Measurements from ENCODE around the gene PEA15.

Gene PEA15

DNA sequence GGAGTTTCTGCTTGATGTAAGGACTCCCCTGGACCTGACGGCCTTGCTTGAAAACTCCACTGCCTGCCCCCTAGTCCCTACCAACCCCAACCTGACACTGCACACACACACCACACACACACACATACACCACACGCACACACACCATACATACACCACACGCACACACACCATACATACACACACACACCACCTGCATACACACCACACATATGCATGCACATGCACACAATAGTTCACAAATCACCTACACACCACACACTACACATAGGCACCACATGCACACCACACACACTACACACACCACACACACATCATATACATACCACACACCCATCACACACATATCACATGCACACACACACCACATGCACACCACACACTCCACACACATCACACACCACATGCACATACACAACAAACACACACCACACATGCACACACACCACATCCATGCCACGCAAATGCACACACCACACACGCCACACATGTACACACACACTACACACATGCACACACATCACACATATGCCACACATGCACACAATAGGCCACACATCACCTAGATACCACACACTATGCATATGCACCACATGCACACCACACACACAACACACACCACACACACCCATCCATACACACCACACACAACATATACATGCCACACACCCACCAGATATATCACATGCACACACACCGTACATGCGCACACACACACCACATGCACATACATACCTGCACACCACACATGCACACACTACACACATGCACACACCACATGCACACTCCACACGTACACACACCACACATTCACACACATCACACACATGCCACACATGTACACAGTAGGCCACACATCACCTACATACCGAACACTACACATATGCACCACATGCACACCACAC, 11.1 kb upstream of the PEA15 start:
- no peak overlapping the region for H2AFZ ChIP-seq (ENCODE audit: low read length)
- H3K4me1 ChIP-seq (ENCODE audit: insufficient read depth, low read length, severe bottlenecking) = peaks cover 6% of the 10 kb centered on the region
- no peaks in the 10 kb centered on the region for H3K9me2 ChIP-seq (ENCODE audit: low read depth, low read length)
- no peak overlapping the region for H3K9ac ChIP-seq (ENCODE audit: low read length)
- no peaks in the 10 kb centered on the region for H4K20me1 ChIP-seq (ENCODE audit: insufficient read depth, low read length)
- H3K9me3 ChIP-seq (ENCODE audit: low read length) = no peaks in the 10 kb centered on the region
- H3K4me3 ChIP-seq (ENCODE audit: low read depth, low read length, poor library complexity, severe bottlenecking) = no peak overlapping the region
- TF ChIP-seq, protein P1, sequence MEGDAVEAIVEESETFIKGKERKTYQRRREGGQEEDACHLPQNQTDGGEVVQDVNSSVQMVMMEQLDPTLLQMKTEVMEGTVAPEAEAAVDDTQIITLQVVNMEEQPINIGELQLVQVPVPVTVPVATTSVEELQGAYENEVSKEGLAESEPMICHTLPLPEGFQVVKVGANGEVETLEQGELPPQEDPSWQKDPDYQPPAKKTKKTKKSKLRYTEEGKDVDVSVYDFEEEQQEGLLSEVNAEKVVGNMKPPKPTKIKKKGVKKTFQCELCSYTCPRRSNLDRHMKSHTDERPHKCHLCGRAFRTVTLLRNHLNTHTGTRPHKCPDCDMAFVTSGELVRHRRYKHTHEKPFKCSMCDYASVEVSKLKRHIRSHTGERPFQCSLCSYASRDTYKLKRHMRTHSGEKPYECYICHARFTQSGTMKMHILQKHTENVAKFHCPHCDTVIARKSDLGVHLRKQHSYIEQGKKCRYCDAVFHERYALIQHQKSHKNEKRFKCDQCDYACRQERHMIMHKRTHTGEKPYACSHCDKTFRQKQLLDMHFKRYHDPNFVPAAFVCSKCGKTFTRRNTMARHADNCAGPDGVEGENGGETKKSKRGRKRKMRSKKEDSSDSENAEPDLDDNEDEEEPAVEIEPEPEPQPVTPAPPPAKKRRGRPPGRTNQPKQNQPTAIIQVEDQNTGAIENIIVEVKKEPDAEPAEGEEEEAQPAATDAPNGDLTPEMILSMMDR (IDR thresholded peaks at IDR 0.05; ENCODE audit: low read length) = no peak
- no peak for TF ChIP-seq EZH2 (IDR thresholded peaks at IDR 0.05; ENCODE audit: borderline replicate concordance, low read length)
- H3K36me3 ChIP-seq (ENCODE audit: insufficient read depth, low read length) = no peaks in the 10 kb centered on the region
- H3K27ac ChIP-seq (ENCODE audit: low read depth, low read length, poor library complexity, severe bottlenecking) = no peak overlapping the region
- no peak overlapping the region for H3K4me2 ChIP-seq (ENCODE audit: low read length)
- H3K79me2 ChIP-seq (ENCODE audit: insufficient read depth, low read length) = no peaks in the 10 kb centered on the region
- H3F3A ChIP-seq (ENCODE audit: insufficient read depth, low read length) = no peaks in the 10 kb centered on the region
- H3K27me3 ChIP-seq (ENCODE audit: insufficient read depth, low read length) = no peaks in the 10 kb centered on the region

DNA sequence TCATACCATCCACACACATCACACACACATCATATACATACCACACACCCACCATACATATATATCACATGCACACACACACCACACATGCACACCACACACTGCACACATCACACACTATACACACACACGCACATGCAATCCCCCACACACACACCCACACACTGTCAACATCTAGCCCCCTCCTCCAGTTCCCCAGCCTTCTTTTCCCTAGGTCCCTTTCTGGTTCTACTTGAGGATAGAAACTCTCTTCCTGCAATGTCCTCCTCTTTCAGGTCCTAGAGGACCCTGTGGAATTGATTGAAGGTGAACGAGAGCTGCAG, 10.5 kb upstream of the PEA15 start:
- Histone ChIP-seq H2AFZ (ENCODE audit: low read length) (no peak overlapping the region), H3K4me3 (ENCODE audit: low read depth, low read length, poor library complexity, severe bottlenecking) (no peak overlapping the region), H3K27ac (ENCODE audit: low read depth, low read length, poor library complexity, severe bottlenecking) (no peak overlapping the region), H3K4me1 (ENCODE audit: insufficient read depth, low read length, severe bottlenecking) (peaks cover 6% of the 10 kb centered on the region), H3K4me2 (ENCODE audit: low read length) (no peak overlapping the region), H4K20me1 (ENCODE audit: insufficient read depth, low read length) (no peaks in the 10 kb centered on the region), H3K9me2 (ENCODE audit: low read depth, low read length) (no peaks in the 10 kb centered on the region), H3K36me3 (ENCODE audit: insufficient read depth, low read length) (no peaks in the 10 kb centered on the region), H3K79me2 (ENCODE audit: insufficient read depth, low read length) (no peaks in the 10 kb centered on the region), H3K9ac (ENCODE audit: low read length) (no peak overlapping the region), H3K27me3 (ENCODE audit: insufficient read depth, low read length) (no peaks in the 10 kb centered on the region), H3F3A (ENCODE audit: insufficient read depth, low read length) (no peaks in the 10 kb centered on the region), H3K9me3 (ENCODE audit: low read length) (no peaks in the 10 kb centered on the region)
- TF ChIP-seq EZH2 (IDR thresholded peaks at IDR 0.05; ENCODE audit: borderline replicate concordance, low read length) = no peak
- TF ChIP-seq, protein P1 (IDR thresholded peaks at IDR 0.05; ENCODE audit: low read length) = no peak

DNA sequence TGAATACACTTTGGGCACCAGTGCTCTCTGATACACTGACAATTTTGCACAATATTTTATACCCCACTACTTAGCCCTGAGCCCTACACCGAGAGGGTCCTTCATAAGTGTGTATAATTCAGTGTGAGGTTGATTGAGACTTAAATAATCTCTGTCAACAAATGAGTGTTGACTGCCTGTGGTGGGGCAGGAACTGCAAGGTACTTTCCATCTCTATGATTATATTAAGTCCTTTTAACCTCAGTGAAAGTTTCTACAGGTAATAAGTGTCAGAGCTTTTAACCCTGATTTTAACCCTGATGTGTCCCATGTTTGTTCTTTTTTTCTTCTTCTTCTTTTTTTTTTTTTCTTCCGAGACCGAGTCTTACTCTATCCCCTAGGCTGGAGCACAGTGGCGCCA, 9.0 kb upstream of the PEA15 start:
- H3K4me3 ChIP-seq (ENCODE audit: low read depth, low read length, poor library complexity, severe bottlenecking) = no peak overlapping the region
- H3K27me3 ChIP-seq (ENCODE audit: insufficient read depth, low read length) = no peaks in the 10 kb centered on the region
- no peak overlapping the region for H2AFZ ChIP-seq (ENCODE audit: low read length)
- H4K20me1 ChIP-seq (ENCODE audit: insufficient read depth, low read length) = no peaks in the 10 kb centered on the region
- no peak overlapping the region for H3K9ac ChIP-seq (ENCODE audit: low read length)
- no peaks in the 10 kb centered on the region for H3K9me2 ChIP-seq (ENCODE audit: low read depth, low read length)
- H3K27ac ChIP-seq (ENCODE audit: low read depth, low read length, poor library complexity, severe bottlenecking) = no peak overlapping the region
- H3K9me3 ChIP-seq (ENCODE audit: low read length) = no peaks in the 10 kb centered on the region
- H3K36me3 ChIP-seq (ENCODE audit: insufficient read depth, low read length) = no peaks in the 10 kb centered on the region
- no peaks in the 10 kb centered on the region for H3F3A ChIP-seq (ENCODE audit: insufficient read depth, low read length)
- no peaks in the 10 kb centered on the region for H3K79me2 ChIP-seq (ENCODE audit: insufficient read depth, low read length)
- H3K4me2 ChIP-seq (ENCODE audit: low read length) = no peak overlapping the region
- TF ChIP-seq, protein P1 (IDR thresholded peaks at IDR 0.05; ENCODE audit: low read length) = no peak
- TF ChIP-seq EZH2 (IDR thresholded peaks at IDR 0.05; ENCODE audit: borderline replicate concordance, low read length) = no peak
- H3K4me1 ChIP-seq (ENCODE audit: insufficient read depth, low read length, severe bottlenecking) = peaks cover 6% of the 10 kb centered on the region

Measured in OCI-LY1 (cell line).